Natural killer cell (primary cell): ENCODE results near the gene MAP4K4. TPM values are rescaled to one million over a fixed set of nuclear protein-coding genes. Genes with fewer than 3 reads are reported as not detected.

Experiments used
- ATAC-seq, 3 donors: fragments of 150-1000 bp in 2 of 3; fragments of 200-7000 bp in 1 of 3; cut with Tn5 transposase; 1 replicate in 1 of 3; 2 replicates in 2 of 3; pipeline ENCODE4 v1.10.0; 2021; ENCODE audit warnings: mild to moderate bottlenecking in 2 of 3, moderate library complexity in 2 of 3
- DNase-seq, 2 donors: peaks; one replicate each; pipeline versions ENCODE4 v3.0.0 to v3.0.0-alpha.2; 2013 to 2021; ENCODE audit warnings: mixed read lengths in 1 of 2
- H3K27ac ChIP-seq: one replicate; pipeline ENCODE4 v1.5.1; 2013; ENCODE audit warnings: mild to moderate bottlenecking, low read length
- H3K27me3 ChIP-seq: one replicate; pipeline ENCODE4 v1.6.1; 2013; ENCODE audit warnings: low read length; ENCODE audit not compliant: control insufficient read depth, insufficient read depth
- H3K36me3 ChIP-seq: one replicate; pipeline ENCODE4 v1.6.1; 2013; ENCODE audit warnings: low read length; ENCODE audit not compliant: control insufficient read depth, insufficient read depth
- H3K4me1 ChIP-seq: one replicate; pipeline ENCODE4 v1.6.1; 2013; ENCODE audit warnings: low read length; ENCODE audit not compliant: control insufficient read depth, insufficient read depth
- H3K4me3 ChIP-seq: one replicate; pipeline ENCODE4 v1.5.1; 2013; ENCODE audit warnings: low read length
- H3K9me3 ChIP-seq: one replicate; pipeline ENCODE4 v1.6.1; 2013; ENCODE audit warnings: low read length; ENCODE audit not compliant: control insufficient read depth, insufficient read depth
- H3K27ac Mint-ChIP-seq, 2 donors: one replicate each; pipeline ENCODE4 v1.8.0; 2022; ENCODE audit warnings: mild to moderate bottlenecking in 2 of 2, mixed read lengths in 2 of 2, moderate library complexity in 1 of 2
- H3K27me3 Mint-ChIP-seq, 2 donors: one replicate each; pipeline ENCODE4 v1.8.0; 2022; ENCODE audit warnings: low read depth in 2 of 2, mixed read lengths in 2 of 2
- H3K36me3 Mint-ChIP-seq: one replicate; pipeline ENCODE4 v1.8.0; 2022; ENCODE audit warnings: mixed read lengths
- H3K4me1 Mint-ChIP-seq, 2 donors: one replicate each; pipeline ENCODE4 v1.8.0; 2022; ENCODE audit warnings: mixed read lengths in 2 of 2
- H3K4me3 Mint-ChIP-seq: one replicate; pipeline ENCODE4 v1.8.0; 2022; ENCODE audit warnings: mild to moderate bottlenecking, moderate library complexity, mixed read lengths
- H3K9me3 Mint-ChIP-seq, 2 donors: one replicate each; pipeline ENCODE4 v1.8.0; 2022; ENCODE audit warnings: mixed read lengths in 2 of 2
- CTCF ChIP-seq: fragments of 200-600 bp; IDR thresholded peaks from one replicate; pipeline ENCODE4 v1.8.0; 2022; ENCODE audit warnings: antibody characterized with exemption
- WGBS: methylation state at CpG from one replicate; pipeline ENCODE4 v1.1.7; 2013; ENCODE audit warnings: missing lambda C conversion rate; ENCODE audit not compliant: insufficient coverage; 5-methylcytosine and 5-hydroxymethylcytosine counted together
- intact Hi-C: fragments of 100-400 bp; cut with micrococcal nuclease; formaldehyde crosslinking; loops from one replicate; pipeline ENCODE4 v1.14.2; 2022
- total RNA-seq, 4 donors: library from RNA; stranded (reverse); fragments of 120-200 nt in 1 of 4; gene quantifications; one replicate each; pipeline versions ENCODE4 v1.2.3 to v1.2.4, GENCODE V29; 2013 to 2022

Gene MAP4K4
- total RNA-seq, 3 donors from 2014 or later (not counting 1 experiment from before 2014, with no cell fraction given): 60.2 to 80.3 (median 66.5) TPM

GRCh38 chr2:101902169-101902568 is 204.7 kb downstream of the MAP4K4 start:
- no peaks in the 10 kb centered on the region for H3K4me1 ChIP-seq
- TF ChIP-seq CTCF: no peak
- H3K27ac Mint-ChIP-seq: no peak overlapping the region
- 92% methylated on average over 2 of the region's 2 CpGs for WGBS
- H3K4me1 Mint-ChIP-seq: peaks cover 0 to 6% of the 10 kb centered on the region in 2 donors
- no peak for DNase-seq
- no peak overlapping the region for H3K27ac ChIP-seq
- no peak for ATAC-seq
- intact Hi-C loops: no loop called here
- H3K36me3 Mint-ChIP-seq: no peaks in the 10 kb centered on the region
- H3K9me3 ChIP-seq: peaks cover 14% of the 10 kb centered on the region
- no peaks in the 10 kb centered on the region for H3K9me3 Mint-ChIP-seq
- H3K36me3 ChIP-seq: no peaks in the 10 kb centered on the region
- H3K4me3 Mint-ChIP-seq: no peak overlapping the region
- H3K27me3 Mint-ChIP-seq: peaks cover 11 to 29% of the 10 kb centered on the region in 2 donors
- H3K27me3 ChIP-seq: no peaks in the 10 kb centered on the region
- no peak overlapping the region for H3K4me3 ChIP-seq

GRCh38 chr2:101904916-101905315 is 207.4 kb downstream of the MAP4K4 start:
- WGBS: 100% methylated on average over 1 of the region's 1 CpG
- no peak overlapping the region for H3K27ac ChIP-seq
- H3K4me3 ChIP-seq: no peak overlapping the region
- H3K9me3 ChIP-seq: peaks cover 21% of the 10 kb centered on the region
- ATAC-seq (no peak), DNase-seq (no peak)
- H3K4me1 ChIP-seq: no peaks in the 10 kb centered on the region
- Mint-ChIP-seq H3K4me1 (peaks cover 0 to 4% of the 10 kb centered on the region in 2 donors), H3K4me3 (no peak overlapping the region), H3K27ac (no peak overlapping the region), H3K27me3 (peaks cover 13 to 34% of the 10 kb centered on the region in 2 donors), H3K36me3 (peaks cover 5% of the 10 kb centered on the region), H3K9me3 (peaks cover 2 to 3% of the 10 kb centered on the region in 2 donors)
- intact Hi-C loops: no loop called here
- H3K36me3 ChIP-seq: no peaks in the 10 kb centered on the region
- no peak for TF ChIP-seq CTCF
- no peaks in the 10 kb centered on the region for H3K27me3 ChIP-seq

GRCh38 chr2:101905746-101906336 is 208.3 kb downstream of the MAP4K4 start:
- Mint-ChIP-seq H3K9me3 (peaks cover 4 to 7% of the 10 kb centered on the region in 2 donors), H3K27ac (no peak overlapping the region), H3K4me3 (no peak overlapping the region), H3K4me1 (no peaks in the 10 kb centered on the region), H3K36me3 (peaks cover 15% of the 10 kb centered on the region), H3K27me3 (peaks cover 20 to 44% of the 10 kb centered on the region in 2 donors)
- no peak for TF ChIP-seq CTCF
- intact Hi-C loops: no loop called here
- Histone ChIP-seq H3K4me3 (no peak overlapping the region), H3K27me3 (no peaks in the 10 kb centered on the region), H3K27ac (no peak overlapping the region), H3K4me1 (no peaks in the 10 kb centered on the region), H3K36me3 (no peaks in the 10 kb centered on the region), H3K9me3 (peaks cover 23% of the 10 kb centered on the region)
- ATAC-seq (no peak), DNase-seq (no peak)
- WGBS: 81% methylated on average over 9 of the region's 9 CpGs

- Histone ChIP-seq H3K9me3 (peaks cover 23% of the 10 kb centered on the region), H3K4me3 (no peak overlapping the region), H3K27ac (no peak overlapping the region), H3K36me3 (no peaks in the 10 kb centered on the region), H3K27me3 (no peaks in the 10 kb centered on the region), H3K4me1 (no peaks in the 10 kb centered on the region)
- ATAC-seq: peak in 1 of 3 donors; percentile 54
- H3K27ac Mint-ChIP-seq: no peak overlapping the region
- H3K27me3 Mint-ChIP-seq: peaks cover 11 to 43% of the 10 kb centered on the region in 2 donors
- no peak for TF ChIP-seq CTCF
- H3K4me1 Mint-ChIP-seq: no peaks in the 10 kb centered on the region
- WGBS: no CpG with 5 or more reads among the region's 1 CpG
- no peak for DNase-seq
- intact Hi-C loops: no loop called here
- H3K4me3 Mint-ChIP-seq: no peak overlapping the region
- peaks cover 4 to 7% of the 10 kb centered on the region in 2 donors for H3K9me3 Mint-ChIP-seq
- H3K36me3 Mint-ChIP-seq: peaks cover 15% of the 10 kb centered on the region
Measured at GRCh38 chr2:101909760-101910159, 212.3 kb downstream of the MAP4K4 start.
